HG02840 (cell line): ENCODE data around the gene FAM167B.
A peak's percentile ranks its signal among the peaks of the same experiment; 100 is the strongest.
"Not testable (repeated sequence)": the region's sequence is repeated elsewhere in the genome, so short reads cannot be mapped to it uniquely, and the experiment has no call there.

Experiments
- ATAC-seq: cut with Tn5 transposase; IDR thresholded peaks from one replicate; pipeline ENCODE4 v1.9.1; 2021; ENCODE audit warnings: mild to moderate bottlenecking, moderate library complexity, moderate number of reproducible peaks; ENCODE audit not compliant: unreplicated experiment, low FRiP score

Gene FAM167B

DNA sequence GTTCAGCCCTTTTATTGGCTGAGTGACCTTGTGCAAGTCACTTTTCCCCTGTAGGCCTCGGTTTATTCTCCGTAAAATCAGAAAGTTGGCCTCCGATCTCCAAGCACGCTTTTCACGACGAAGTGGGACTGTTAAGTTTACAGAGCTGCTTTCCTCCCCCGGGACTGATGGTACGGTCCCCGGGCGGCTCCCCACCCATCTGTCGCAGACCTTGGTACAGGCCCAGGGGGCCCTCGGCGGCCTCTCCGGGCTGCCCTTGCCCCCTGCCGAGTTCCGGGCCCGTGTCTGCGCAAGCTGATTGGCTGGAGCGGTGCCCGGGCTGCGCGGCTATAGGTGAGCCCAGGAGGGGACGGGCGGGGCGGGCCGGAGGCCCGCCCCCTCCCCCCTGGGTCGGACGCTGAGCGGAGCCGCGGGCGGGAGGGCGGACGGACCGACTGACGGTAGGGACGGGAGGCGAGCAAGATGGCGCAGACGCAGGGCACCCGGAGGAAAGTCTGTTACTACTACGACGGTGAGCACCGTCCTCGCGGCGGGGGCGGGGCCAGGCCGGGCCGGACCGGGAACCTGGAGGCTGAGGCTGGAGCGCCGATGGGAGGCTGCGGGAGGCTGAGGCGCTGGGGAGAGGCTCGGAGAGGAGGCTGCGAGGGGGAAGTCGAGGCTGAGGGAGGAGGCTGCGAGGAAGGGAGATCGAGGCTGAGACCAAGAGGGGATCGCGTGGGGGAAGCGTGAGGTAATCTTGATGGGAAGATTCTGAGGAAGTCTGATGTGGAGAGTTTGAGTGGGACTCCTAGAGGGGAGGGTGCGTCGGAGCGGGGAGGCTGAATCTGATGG lies 44.9 kb downstream of the FAM167B start, which contains the start of gene HDAC1:
TSS of gene HDAC1 (plus strand) at position 376 of the 831 bp plus-strand sequence. CDS start at position 463, 87 bp downstream.
- ATAC-seq, result peak; percentile 96

- ATAC-seq, result not testable (repeated sequence)
Measured at GRCh38 chr1:32298211-32298610, 51.2 kb downstream of the FAM167B start.
